ENCODE measurements around the gene DNAH8. TPM values are rescaled to one million over a fixed set of nuclear protein-coding genes. Genes with fewer than 3 reads are reported as not detected.

Gene DNAH8
- total RNA-seq, 1 donor from 2014 or later = 0.05 TPM

GRCh38 chr6:38722727-38723334, 7.7 kb downstream of the DNAH8 start:
- no peaks in the 10 kb centered on the region for H3K9me3 Mint-ChIP-seq (ENCODE audit: low read depth)
- no peak overlapping the region for H3K27ac Mint-ChIP-seq (ENCODE audit: unreplicated experiment)
- H3K27me3 Mint-ChIP-seq (ENCODE audit: low read depth) = peaks cover 6% of the 10 kb centered on the region
- H3K4me3 Mint-ChIP-seq (ENCODE audit: unreplicated experiment) = no peak overlapping the region
- no peak for DNase-seq (ENCODE audit: low spot score)
- peaks cover 7% of the 10 kb centered on the region for H3K4me1 Mint-ChIP-seq (ENCODE audit: low read depth)
- no peak for TF ChIP-seq CTCF (IDR thresholded peaks at IDR 0.05)
- H3K36me3 Mint-ChIP-seq (ENCODE audit: low read depth) = no peaks in the 10 kb centered on the region

GRCh38 chr6:38723783-38724182, 8.7 kb downstream of the DNAH8 start:
- DNase-seq (ENCODE audit: low spot score) = no peak
- no peaks in the 10 kb centered on the region for H3K36me3 Mint-ChIP-seq (ENCODE audit: low read depth)
- no peaks in the 10 kb centered on the region for H3K9me3 Mint-ChIP-seq (ENCODE audit: low read depth)
- no peak overlapping the region for H3K4me3 Mint-ChIP-seq (ENCODE audit: unreplicated experiment)
- peaks cover 7% of the 10 kb centered on the region for H3K4me1 Mint-ChIP-seq (ENCODE audit: low read depth)
- TF ChIP-seq CTCF (IDR thresholded peaks at IDR 0.05) = no peak
- H3K27me3 Mint-ChIP-seq (ENCODE audit: low read depth) = peaks cover 5% of the 10 kb centered on the region
- H3K27ac Mint-ChIP-seq (ENCODE audit: unreplicated experiment) = no peak overlapping the region

GRCh38 chr6:38724343-38724742, 9.2 kb downstream of the DNAH8 start:
- H3K4me1 Mint-ChIP-seq (ENCODE audit: low read depth) = peaks cover 7% of the 10 kb centered on the region
- no peaks in the 10 kb centered on the region for H3K9me3 Mint-ChIP-seq (ENCODE audit: low read depth)
- H3K4me3 Mint-ChIP-seq (ENCODE audit: unreplicated experiment) = no peak overlapping the region
- no peak for DNase-seq (ENCODE audit: low spot score)
- H3K27me3 Mint-ChIP-seq (ENCODE audit: low read depth) = no peaks in the 10 kb centered on the region
- no peak for TF ChIP-seq CTCF (IDR thresholded peaks at IDR 0.05)
- H3K27ac Mint-ChIP-seq (ENCODE audit: unreplicated experiment) = no peak overlapping the region
- no peaks in the 10 kb centered on the region for H3K36me3 Mint-ChIP-seq (ENCODE audit: low read depth)

GRCh38 chr6:38725414-38726183, 10.5 kb downstream of the DNAH8 start:
- TF ChIP-seq CTCF (IDR thresholded peaks at IDR 0.05) = no peak
- H3K4me1 Mint-ChIP-seq (ENCODE audit: low read depth) = peaks cover 7% of the 10 kb centered on the region
- H3K27ac Mint-ChIP-seq (ENCODE audit: unreplicated experiment) = no peak overlapping the region
- no peaks in the 10 kb centered on the region for H3K9me3 Mint-ChIP-seq (ENCODE audit: low read depth)
- no peaks in the 10 kb centered on the region for H3K27me3 Mint-ChIP-seq (ENCODE audit: low read depth)
- H3K36me3 Mint-ChIP-seq (ENCODE audit: low read depth) = no peaks in the 10 kb centered on the region
- no peak overlapping the region for H3K4me3 Mint-ChIP-seq (ENCODE audit: unreplicated experiment)
- DNase-seq (ENCODE audit: low spot score) = no peak

- no peak overlapping the region for H3K4me3 Mint-ChIP-seq (ENCODE audit: unreplicated experiment)
- no peak overlapping the region for H3K27ac Mint-ChIP-seq (ENCODE audit: unreplicated experiment)
- no peaks in the 10 kb centered on the region for H3K36me3 Mint-ChIP-seq (ENCODE audit: low read depth)
- H3K9me3 Mint-ChIP-seq (ENCODE audit: low read depth) = no peaks in the 10 kb centered on the region
- TF ChIP-seq CTCF (IDR thresholded peaks at IDR 0.05) = no peak
- peaks cover 2% of the 10 kb centered on the region for H3K27me3 Mint-ChIP-seq (ENCODE audit: low read depth)
- no peaks in the 10 kb centered on the region for H3K4me1 Mint-ChIP-seq (ENCODE audit: low read depth)
- no peak for DNase-seq (ENCODE audit: low spot score)
These were observed 13.1 kb downstream of the DNAH8 start for GRCh38 chr6:38728203-38728602.

All from chondrocyte (in vitro differentiated cells).